Tibial nerve (tissue), 4 donors: ENCODE results near the gene PSME1. TPM values are rescaled to one million over a fixed set of nuclear protein-coding genes. Genes with fewer than 3 reads are reported as not detected.

Experiments
- DNase-seq, 2 donors: peaks; one replicate each; pipeline ENCODE4 v3.0.0-alpha.2; 2019; ENCODE audit warnings: low spot score in 2 of 2
- H3K27ac ChIP-seq, 4 donors: fragments of 200-600 bp; sonication (generic) in 3 of 4; one replicate each; pipeline ENCODE4 v1.5.1; 2017 to 2019; ENCODE audit warnings: mild to moderate bottlenecking in 1 of 4
- H3K27me3 ChIP-seq, 2 donors: fragments of 200-600 bp; sonication (generic) in 1 of 2; one replicate each; pipeline versions ENCODE4 v1.5.1 to v1.6.0; 2017 to 2019
- H3K36me3 ChIP-seq, 3 donors: fragments of 200-600 bp; sonication (generic); one replicate each; pipeline ENCODE4 v1.5.1; 2018 to 2019
- H3K4me1 ChIP-seq, 4 donors: fragments of 200-600 bp; sonication (generic) in 3 of 4; one replicate each; pipeline ENCODE4 v1.5.1; 2017 to 2019
- H3K4me3 ChIP-seq, 4 donors: fragments of 200-600 bp; sonication (generic) in 3 of 4; one replicate each; pipeline ENCODE4 v1.5.1; 2017 to 2019; ENCODE audit warnings: mild to moderate bottlenecking in 1 of 4, moderate library complexity in 1 of 4
- H3K9me3 ChIP-seq, 4 donors: fragments of 200-600 bp; sonication (generic) in 3 of 4; one replicate each; pipeline ENCODE4 v1.5.1; 2017 to 2019
- CTCF ChIP-seq, 5 experiments: fragments of 200-600 bp in 3 of 5; fragments of 450-650 bp in 2 of 5; sonication (generic) in 3 of 5; IDR thresholded peaks; one replicate each; pipeline ENCODE4 v1.5.1; 2016 to 2019; ENCODE audit warnings: antibody characterized with exemption in 5 of 5, mild to moderate bottlenecking in 3 of 5, moderate library complexity in 2 of 5
- EP300 ChIP-seq, 2 donors: sonication (generic); formaldehyde crosslinking; IDR thresholded peaks; one replicate each; pipeline ENCODE4 v1.6.1; 2017; ENCODE audit warnings: antibody characterized with exemption in 2 of 2, mild to moderate bottlenecking in 1 of 2
- POLR2A ChIP-seq, 2 donors: fragments of 450-650 bp; IDR thresholded peaks; one replicate each; pipeline ENCODE4 v1.6.1; 2017; ENCODE audit warnings: antibody characterized with exemption in 2 of 2, mild to moderate bottlenecking in 2 of 2, moderate library complexity in 2 of 2
- WGBS, 2 donors: methylation state at CpG; one replicate each; pipeline ENCODE4 v1.1.5; 2018; 5-methylcytosine and 5-hydroxymethylcytosine counted together
- total RNA-seq, 4 donors: library from RNA; depleted of rRNA; stranded (reverse); fragments of >200 nt; gene quantifications; one replicate each; pipeline ENCODE4 v1.1.0, GENCODE V29; 2016

PSME1 gene
- total RNA-seq, 4 donors from 2014 or later: 96.9 to 130 (median 110) TPM

GRCh38 chr14:24179294-24179960 lies 43.4 kb downstream of the PSME1 start:
- WGBS, 2 donors: 79 to 84% methylated on average over 7 to 14 of the region's 14 CpGs
- H3K36me3 ChIP-seq: peaks cover 0 to 100% (median 2%) of the 10 kb centered on the region in 3 donors
- no peak for DNase-seq
- H3K4me3 ChIP-seq: no peak overlapping the region
- no peaks in the 10 kb centered on the region for H3K9me3 ChIP-seq
- peaks cover 0 to 16% (median 4%) of the 10 kb centered on the region in 4 donors for H3K4me1 ChIP-seq
- no peak for TF ChIP-seq EP300 (IDR thresholded peaks at IDR 0.05)
- TF ChIP-seq POLR2A (IDR thresholded peaks at IDR 0.05): no peak
- no peak for TF ChIP-seq CTCF (IDR thresholded peaks at IDR 0.05)
- H3K27ac ChIP-seq: peak overlapping the region; percentile 67 to 92 (median 82)
- H3K27me3 ChIP-seq: no peaks in the 10 kb centered on the region

GRCh38 chr14:24179961-24180796 lies 44.2 kb downstream of the PSME1 start:
- no peaks in the 10 kb centered on the region for H3K9me3 ChIP-seq
- peaks cover 0 to 16% (median 4%) of the 10 kb centered on the region in 4 donors for H3K4me1 ChIP-seq
- no peak for DNase-seq
- TF ChIP-seq EP300 (IDR thresholded peaks at IDR 0.05): peak; percentile 20 to 76
- TF ChIP-seq POLR2A (IDR thresholded peaks at IDR 0.05): peak in 1 of 2 donors; percentile 22
- TF ChIP-seq CTCF (IDR thresholded peaks at IDR 0.05): no peak
- no peaks in the 10 kb centered on the region for H3K27me3 ChIP-seq
- peaks cover 0 to 100% (median 2%) of the 10 kb centered on the region in 3 donors for H3K36me3 ChIP-seq
- WGBS, 2 donors: 56 to 63% methylated on average over 16 to 18 of the region's 18 CpGs
- H3K4me3 ChIP-seq: no peak overlapping the region
- H3K27ac ChIP-seq: peak overlapping the region; percentile 67 to 92 (median 82)

GRCh38 chr14:24181371-24182077 lies 45.5 kb downstream of the PSME1 start:
- no peaks in the 10 kb centered on the region for H3K9me3 ChIP-seq
- H3K4me3 ChIP-seq: no peak overlapping the region
- H3K27ac ChIP-seq: peak overlapping the region; percentile 67 to 92 (median 82)
- 83 to 90% methylated on average over 18 to 19 of the region's 19 CpGs for WGBS, 2 donors
- TF ChIP-seq POLR2A (IDR thresholded peaks at IDR 0.05): no peak
- TF ChIP-seq EP300 (IDR thresholded peaks at IDR 0.05): no peak
- no peak for TF ChIP-seq CTCF (IDR thresholded peaks at IDR 0.05)
- no peak for DNase-seq
- H3K36me3 ChIP-seq: peaks cover 0 to 100% (median 2%) of the 10 kb centered on the region in 3 donors
- peaks cover 0 to 16% (median 4%) of the 10 kb centered on the region in 4 donors for H3K4me1 ChIP-seq
- no peaks in the 10 kb centered on the region for H3K27me3 ChIP-seq

- H3K27ac ChIP-seq: peak overlapping the region in 2 of 4 donors; percentile 89 to 92
- WGBS, 2 donors: 84 to 85% methylated on average over 13 to 14 of the region's 14 CpGs
- TF ChIP-seq EP300 (IDR thresholded peaks at IDR 0.05) (no peak), CTCF (IDR thresholded peaks at IDR 0.05) (no peak), POLR2A (IDR thresholded peaks at IDR 0.05) (no peak)
Observed at GRCh38 chr14:24182110-24182882, 46.3 kb downstream of the PSME1 start.

More at GRCh38 chr14:24182110-24182882, 46.3 kb downstream of the PSME1 start:
- peaks cover 0 to 21% (median 4%) of the 10 kb centered on the region in 4 donors for H3K4me1 ChIP-seq
- no peak for DNase-seq
- peaks cover 0 to 98% (median 2%) of the 10 kb centered on the region in 3 donors for H3K36me3 ChIP-seq
- H3K4me3 ChIP-seq: no peak overlapping the region
- H3K9me3 ChIP-seq: no peaks in the 10 kb centered on the region
- H3K27me3 ChIP-seq: no peaks in the 10 kb centered on the region
